A549 (cell line): ENCODE results near the gene LCOR.

Source experiments
- TP53 ChIP-seq: fragments of 250-450 bp; sonication (Bioruptor Pico); IDR thresholded peaks from 2 replicates; pipeline ENCODE4 v1.5.0; 2021; ENCODE audit warnings: mild to moderate bottlenecking, moderate library complexity
- TF ChIP-seq, protein P1 (sequence below): fragments of 150-350 bp; IDR thresholded peaks from 2 replicates; pipeline ENCODE4 v1.6.1; 2014; ENCODE audit warnings: low read depth, mild to moderate bottlenecking, low read length

DNA sequence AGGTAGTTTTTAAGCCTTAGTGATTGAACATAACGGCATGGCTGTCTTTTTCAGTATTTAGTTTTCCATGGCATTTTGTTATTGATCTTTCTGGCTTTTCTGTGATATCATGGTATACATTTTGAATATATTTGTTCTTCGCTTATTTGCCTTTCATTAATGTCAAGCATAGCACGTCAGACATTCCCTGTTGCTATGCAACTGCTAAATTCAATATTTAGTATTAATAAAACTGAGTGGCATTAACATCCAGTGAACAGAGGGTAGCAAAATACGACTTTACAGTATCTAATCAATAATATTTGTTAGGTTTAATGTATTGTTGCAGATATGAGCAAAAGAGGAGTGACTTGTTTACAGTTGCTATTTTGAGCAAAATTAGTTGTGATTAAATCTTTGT is 72.5 kb downstream of the LCOR start:
- TF ChIP-seq TP53 (CRISPR knock-in tag) = no peak
- TF ChIP-seq, protein P1, sequence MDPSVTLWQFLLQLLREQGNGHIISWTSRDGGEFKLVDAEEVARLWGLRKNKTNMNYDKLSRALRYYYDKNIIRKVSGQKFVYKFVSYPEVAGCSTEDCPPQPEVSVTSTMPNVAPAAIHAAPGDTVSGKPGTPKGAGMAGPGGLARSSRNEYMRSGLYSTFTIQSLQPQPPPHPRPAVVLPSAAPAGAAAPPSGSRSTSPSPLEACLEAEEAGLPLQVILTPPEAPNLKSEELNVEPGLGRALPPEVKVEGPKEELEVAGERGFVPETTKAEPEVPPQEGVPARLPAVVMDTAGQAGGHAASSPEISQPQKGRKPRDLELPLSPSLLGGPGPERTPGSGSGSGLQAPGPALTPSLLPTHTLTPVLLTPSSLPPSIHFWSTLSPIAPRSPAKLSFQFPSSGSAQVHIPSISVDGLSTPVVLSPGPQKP = no peak
